ENCODE results near the gene TUBB4B.

TUBB4B gene

DNA sequence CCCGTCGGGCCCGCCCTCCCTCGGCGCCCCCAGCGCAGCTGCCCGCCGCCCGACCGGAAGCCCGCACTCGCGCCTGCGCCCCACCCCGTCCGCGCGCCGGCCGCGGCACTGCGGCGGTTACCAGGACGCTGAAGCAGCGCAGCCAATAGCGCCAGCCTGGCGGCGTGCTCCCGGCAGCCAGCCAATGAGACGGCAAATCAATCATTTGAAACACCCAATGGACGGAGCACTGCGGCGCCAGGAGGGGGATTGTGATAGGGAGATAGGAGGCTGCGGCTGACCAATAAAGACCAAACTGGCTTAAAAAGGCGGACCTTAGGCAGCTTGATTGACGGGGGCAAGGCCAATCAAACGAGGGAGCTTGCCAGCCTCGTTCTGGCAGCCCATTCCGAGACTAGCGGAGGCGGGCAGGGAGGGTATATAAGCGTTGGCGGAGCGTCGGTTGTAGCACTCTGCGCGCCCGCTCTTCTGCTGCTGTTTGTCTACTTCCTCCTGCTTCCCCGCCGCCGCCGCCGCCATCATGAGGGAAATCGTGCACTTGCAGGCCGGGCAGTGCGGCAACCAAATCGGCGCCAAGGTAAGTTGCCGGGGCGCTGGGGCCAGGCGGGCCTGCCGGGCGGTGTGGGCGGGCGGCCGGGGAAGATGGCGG is at the start of gene TUBB4B:
TUBB4B (plus strand) TSS at position 447 of the 649 bp plus-strand sequence; CDS start at position 521, 74 bp downstream.
- DNase-seq (ENCODE audit: low spot score), result peak; percentile 100

DNA sequence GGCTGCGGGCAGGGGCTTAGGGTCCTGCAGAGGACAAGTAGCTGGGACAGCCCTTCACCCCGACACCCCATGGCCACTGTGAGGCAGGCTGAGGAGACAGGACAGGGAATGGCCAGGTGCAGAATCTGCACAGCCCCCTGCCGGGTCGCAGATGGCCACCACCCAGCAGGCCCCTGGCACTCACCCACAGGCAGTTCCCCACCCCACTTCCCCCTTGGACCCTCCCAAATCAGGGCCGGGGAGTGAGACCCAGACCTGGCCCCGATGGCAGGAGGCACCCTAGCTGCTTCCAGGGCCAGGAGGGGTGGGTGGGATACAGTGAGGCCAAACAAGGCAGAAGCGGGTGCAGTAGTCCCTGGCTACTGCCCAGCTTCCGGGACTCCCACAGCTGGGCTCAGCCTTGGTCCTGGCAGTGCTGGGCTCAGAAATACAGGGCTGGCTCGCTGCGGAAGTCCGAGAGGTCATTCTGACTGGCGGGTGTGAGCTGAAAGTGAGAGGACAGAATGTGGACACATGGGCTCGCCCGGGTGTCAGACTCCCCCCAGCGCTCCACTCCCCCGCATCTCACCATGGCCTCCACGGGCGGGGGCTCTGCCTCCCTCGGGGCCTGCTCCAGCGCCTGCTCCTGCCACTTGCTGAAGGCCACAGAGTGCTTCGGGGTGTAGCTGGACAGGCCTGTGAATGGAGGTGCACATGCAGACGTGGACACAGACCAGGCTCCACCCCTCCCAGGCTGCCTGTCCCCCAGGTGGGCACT is 49.2 kb upstream of the TUBB4B start:
- DNase-seq (ENCODE audit: low spot score), result no peak

DNA sequence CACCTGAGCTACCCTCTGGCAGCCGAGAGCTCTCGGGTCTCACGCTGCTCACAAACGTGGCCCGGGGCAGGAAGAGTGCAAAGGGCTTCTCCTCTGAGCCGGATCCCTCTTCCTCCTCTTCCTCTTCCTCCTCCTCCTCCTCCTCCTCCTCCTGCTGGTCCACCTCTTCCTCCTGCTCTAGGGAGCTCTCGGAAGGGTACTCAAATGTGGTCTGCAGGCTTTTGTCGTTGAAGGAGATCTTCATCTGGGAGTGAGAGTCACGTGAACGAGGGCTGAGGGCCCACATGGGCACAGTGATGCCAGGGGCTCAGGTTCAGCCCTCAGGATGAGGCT is 48.7 kb upstream of the TUBB4B start:
- no peak for DNase-seq (ENCODE audit: low spot score)

DNA sequence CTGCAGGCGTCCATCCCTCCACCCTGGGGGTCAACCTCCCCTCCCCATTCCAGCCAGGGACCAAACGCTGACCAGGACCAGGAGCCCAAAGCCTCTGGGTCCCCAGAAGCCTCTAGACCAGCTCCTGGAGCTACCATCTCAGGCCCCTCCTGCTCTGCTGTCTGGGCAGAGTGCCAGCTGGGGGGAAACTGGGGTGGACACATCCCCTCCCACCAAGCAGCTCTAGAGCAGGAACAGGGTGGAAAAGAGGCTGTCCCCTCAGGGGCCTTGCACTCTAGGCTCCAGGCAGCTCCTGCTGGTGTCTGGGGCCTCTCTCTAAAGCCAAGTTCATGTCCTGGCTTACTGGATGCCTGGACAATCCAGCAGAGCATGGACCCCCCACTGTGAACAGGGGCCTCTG is 48.2 kb upstream of the TUBB4B start:
- DNase-seq (ENCODE audit: low spot score), result no peak

DNA sequence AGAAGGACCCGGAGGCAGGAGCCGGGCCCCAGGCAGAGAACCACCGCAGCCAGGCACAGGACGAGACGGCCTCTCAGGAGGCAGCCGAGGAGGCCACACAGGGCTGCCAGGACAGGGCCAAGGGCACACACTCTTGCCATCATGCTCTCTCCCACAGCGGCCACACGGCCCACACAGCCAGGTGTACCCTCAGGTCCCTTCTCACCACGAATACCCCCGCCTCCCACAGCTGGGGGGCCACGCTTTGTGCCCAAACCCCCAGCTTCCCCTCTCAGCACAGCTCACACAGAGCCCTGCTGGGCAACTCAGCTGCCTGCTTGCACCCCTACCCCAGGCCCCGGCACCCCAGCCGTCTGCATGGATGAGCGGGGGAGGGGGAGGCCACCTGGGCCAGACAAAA is 47.3 kb upstream of the TUBB4B start:
- DNase-seq (ENCODE audit: low spot score), result no peak

DNA sequence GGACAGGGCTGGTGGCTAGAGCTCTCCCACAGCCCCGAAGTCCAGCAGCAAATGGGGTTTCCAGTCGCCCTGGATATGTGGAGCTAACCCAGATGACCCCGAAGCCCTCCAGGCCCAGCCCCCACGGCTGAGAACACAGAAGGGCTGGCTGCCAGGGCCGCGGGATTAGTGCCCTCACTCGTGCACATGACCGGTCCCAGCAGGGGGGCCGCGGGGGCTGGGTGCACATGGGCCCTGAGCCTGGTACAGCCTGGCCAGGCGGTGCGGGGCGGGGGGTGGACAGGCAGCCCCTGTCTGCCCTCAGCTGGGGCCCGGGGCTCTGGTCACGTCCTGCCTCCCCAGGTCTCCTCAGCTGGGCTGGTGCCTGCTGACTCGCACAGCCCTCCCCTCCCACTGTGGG is 46.7 kb upstream of the TUBB4B start:
- no peak for DNase-seq (ENCODE audit: low spot score)

DNA sequence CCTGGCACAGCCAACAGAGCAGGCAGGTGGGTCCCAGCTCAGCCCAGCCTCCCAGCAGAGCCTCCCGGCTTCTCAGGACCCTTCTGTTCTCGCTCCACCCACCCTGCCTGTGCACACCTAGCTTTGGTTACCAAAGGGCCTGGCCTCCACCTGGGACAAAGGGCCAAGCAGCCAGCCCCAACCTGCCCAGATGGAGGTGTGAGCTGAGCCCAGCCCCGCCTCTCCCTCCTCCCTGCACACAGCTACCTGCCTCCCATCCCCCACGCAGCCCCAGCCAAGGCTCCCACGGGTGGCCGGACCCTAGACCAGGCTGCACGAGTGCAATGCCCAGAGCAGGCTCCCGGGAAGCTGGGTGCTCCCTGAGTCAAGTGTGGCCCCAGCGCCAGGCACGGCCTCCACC is 46.2 kb upstream of the TUBB4B start:
- no peak for DNase-seq (ENCODE audit: low spot score)

DNA sequence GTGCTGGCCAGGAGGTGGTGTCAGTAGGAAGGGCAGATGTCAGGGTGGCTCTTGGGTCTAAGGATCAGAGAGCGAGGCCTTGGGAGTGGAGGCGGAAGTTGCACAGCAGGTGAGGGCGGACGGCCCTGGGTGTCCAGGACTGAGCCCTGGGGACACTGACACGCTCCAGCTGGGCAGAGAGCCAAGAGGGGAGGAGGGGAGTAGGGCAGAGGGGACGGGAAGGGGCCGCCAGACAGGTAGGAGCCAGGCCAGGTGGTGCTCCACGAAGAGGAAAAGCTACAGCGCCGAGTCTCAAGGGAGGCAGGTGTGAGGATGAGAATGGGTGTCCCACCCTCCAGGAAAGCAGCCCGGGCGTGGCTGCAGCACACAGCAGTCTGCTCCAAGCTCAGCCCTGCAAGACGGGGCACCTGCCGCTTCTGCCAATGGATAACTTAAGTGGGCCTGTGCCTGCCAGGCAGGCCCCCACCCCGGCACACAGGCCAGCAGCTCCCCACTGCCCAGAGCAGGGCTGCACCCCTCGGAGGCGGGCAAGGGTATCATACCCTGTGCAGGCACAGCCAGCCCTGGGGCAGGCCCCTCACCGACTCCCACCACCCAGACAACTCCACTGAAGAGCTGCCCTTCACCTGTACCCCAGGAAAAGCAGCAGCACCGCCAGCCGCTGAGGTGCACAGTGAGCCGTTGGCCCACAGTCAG is 45.4 kb upstream of the TUBB4B start:
- DNase-seq (ENCODE audit: low spot score), result no peak

DNA sequence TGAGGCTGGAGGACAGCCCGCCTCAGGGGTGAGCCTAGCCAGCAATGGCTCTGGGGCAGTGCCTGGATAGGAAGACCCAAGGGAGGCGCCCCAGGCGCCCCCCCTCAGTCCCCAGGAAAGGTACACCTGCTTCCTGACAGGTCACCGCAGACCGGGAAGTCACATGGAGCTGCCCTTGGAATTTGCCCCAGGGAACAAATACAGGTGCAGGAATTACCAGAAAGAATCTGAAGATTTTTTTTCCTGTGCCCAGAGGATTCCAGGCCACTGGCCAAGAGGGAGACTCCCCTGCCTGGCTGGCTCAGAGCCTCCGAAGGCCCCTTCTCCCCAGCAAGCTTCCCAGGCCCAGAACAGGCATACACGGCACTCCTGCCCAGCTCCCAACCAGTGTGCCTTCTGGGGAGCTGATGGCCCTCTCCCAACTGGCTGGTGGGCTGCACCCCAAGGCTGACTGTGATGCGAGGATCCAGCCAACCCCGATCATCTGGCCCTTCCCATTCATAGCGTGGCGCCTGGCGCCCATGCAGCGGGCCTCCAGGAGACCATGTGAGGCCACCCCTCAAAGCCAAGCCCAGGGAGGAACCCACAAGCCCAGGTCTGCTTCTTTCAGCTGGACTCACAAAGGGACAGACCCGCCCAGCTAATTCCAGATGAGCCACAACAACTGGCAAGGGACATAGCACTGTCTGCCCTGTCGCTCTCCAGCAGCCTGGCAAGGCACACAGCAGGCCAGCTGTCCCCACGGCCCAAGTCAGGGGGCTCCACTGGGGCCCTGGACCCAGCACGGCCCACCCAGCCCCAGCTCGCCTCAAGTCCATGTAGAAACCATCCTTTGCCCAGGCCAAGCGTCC is 42.8 kb upstream of the TUBB4B start:
- DNase-seq (ENCODE audit: low spot score), result no peak

DNA sequence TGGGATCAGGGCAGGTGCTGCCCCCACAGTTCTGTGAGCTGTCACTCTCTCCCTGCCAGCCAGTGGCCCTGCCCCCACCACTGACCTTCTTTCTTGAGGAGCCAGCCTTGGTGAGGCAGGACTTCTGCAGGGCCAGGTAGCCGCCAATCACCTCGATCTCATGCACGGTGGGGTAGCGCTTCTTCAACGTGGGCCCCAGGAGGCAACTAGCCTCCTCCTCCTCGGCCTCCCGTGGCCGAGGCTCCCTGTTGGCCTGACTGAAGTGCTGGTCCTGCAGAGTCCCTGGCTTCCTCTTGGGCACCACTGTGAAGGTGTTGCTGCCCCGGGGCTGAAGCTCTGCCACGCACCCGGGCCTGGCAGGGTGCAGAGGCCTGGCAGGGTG is 42.2 kb upstream of the TUBB4B start:
- no peak for DNase-seq (ENCODE audit: low spot score)

DNA sequence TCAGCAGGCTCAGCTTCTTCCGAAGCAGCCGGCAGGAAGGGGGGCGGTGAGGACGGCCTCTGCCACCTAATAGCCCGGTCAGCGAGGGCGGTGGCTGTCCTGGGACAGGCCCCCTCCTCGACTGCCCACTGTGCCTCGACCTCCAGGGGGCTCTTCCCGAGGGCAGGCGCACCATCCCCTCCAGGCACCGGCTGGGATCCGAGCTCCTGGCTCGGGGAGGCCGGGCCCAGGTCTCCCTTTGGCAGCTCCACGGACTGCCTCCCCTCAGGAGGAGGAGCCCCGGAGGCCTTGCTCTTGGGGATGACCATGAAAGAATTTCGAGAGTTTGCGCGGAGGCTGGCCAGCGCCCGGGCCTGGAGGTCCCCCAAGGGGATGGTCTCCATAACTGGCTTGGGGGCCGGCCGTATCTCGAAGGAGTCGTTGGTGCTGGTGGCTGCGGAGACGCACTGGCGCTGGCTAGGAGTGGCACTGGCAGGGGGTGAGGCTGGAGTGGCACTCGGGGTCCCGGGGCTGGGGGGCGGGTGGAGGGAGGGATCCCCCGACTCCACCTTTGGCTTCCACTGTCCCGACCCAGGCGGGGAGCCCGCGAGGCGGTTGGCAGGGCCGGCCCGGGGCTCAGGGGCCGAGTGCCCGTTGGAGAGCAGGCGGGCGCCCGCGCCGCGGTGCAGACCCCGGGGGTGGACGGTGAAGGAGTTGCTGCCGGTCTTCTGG is 41.5 kb upstream of the TUBB4B start:
- DNase-seq (ENCODE audit: low spot score), result no peak

DNA sequence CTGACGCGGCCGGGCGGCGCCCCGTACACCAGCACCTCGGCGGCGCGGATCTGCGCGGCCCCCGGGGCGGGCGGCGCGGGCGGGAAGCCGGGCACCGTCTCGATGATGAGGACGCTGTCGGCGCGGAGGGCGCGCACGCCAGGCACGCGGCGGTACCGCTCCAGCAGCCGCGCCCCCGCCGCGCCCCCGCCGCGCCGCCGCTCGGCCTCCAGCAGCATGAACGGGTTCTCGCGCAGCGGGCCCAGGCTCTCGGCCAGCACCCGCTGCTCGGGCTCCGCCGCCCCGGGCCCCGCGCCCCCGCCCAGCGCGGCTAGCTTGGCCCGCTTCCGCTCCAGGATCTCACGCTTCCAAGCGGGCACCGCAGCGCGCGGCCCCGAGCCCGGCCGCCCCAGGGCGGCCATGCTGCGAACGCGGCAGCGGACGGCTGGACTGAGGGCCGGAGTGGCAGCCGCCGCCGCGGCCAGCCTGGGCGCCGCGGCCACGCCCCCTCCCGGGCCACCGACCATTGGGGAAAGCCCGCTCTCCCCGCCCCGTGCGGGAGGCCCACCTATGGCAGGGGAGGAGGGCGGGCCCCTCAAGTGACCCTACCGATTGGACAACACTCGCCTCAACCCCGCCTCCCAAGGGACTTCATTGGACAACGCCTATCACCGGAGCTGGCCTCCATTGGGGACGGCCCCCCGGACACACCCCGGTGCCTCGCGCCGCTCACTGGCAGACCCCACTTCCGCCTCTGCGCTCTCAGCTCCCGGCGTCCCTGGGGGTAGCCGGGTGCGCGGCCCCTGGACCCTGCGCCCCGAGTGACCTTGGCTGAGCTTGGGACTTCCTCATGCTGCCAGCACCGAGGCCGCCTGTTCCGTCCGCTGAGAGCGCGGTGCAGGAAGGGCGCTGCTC is 40.5 kb upstream of the TUBB4B start, which contains the start of gene TPRN:
TPRN (minus strand) TSS at position 431 of the 894 bp plus-strand sequence; CDS start at position 401, 30 bp downstream.
- DNase-seq (ENCODE audit: low spot score), result peak; percentile 100

DNA sequence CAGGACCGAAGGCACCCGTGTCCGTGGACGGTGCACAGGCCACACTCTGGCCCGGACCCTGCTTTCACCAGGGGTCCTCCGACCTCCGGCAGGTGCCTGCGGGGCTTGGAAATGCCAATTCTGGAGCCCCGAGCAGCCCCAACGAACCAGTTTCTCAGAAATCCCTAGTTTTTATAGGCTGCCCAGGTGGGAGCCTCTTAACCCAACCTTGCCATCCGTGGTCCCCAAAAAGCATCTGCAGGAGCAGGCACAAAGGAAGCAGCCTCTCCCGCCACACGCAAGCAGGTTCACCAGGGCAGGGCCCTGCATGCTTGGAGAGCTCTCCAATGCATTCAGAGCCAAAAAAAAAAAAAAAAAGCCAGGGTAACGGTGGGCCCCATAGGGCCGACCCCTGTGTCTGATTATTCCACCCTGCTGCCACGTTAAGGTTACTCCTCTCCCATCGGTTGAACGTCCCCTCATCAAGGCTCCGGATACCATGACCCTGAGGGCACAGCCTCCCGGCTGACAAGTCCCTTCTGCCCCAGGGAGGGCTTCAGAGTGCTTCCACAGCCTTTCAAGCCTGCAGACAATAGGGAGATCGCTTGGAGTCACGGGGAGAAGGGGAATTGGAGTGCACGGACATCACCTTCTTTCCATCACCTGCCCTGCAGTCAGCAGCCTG is 39.8 kb upstream of the TUBB4B start:
- DNase-seq (ENCODE audit: low spot score), result no peak

DNA sequence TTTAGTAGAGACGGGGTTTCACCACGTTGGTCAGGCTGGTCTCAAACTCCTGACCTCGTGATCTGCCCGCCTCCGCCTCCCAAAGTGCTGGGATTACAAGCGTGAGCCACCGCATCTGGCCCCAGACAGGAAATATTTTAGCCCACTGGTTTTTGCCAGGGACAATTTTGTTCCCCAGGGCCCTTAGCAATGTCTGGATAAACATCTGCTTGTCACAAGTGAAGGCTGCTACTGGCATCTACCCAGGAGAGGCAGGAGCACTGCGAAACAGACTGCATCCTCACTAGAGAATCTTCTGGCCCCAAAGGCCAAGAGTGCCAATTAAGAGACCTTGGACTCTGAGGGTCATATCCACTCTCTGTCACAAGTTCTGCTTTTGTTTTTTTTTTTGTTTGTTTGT is 38.1 kb upstream of the TUBB4B start:
- no peak for DNase-seq (ENCODE audit: low spot score)

DNA sequence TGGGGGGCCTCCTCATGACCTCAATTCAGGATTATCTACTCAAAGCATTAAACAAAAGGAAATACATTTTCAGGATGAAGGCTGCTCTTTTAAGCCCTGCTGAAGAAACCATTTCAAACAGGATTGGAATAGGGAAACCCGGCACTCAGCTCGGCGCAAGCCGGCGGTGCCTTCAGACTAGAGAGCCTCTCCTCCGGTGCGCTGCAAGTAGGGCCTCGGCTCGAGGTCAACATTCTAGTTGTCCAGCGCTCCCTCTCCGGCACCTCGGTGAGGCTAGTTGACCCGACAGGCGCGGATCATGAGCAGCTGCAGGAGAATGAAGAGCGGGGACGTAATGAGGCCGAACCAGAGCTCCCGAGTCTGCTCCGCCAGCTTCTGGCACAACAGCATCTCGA is 36.4 kb upstream of the TUBB4B start:
- DNase-seq (ENCODE audit: low spot score), result no peak

DNA sequence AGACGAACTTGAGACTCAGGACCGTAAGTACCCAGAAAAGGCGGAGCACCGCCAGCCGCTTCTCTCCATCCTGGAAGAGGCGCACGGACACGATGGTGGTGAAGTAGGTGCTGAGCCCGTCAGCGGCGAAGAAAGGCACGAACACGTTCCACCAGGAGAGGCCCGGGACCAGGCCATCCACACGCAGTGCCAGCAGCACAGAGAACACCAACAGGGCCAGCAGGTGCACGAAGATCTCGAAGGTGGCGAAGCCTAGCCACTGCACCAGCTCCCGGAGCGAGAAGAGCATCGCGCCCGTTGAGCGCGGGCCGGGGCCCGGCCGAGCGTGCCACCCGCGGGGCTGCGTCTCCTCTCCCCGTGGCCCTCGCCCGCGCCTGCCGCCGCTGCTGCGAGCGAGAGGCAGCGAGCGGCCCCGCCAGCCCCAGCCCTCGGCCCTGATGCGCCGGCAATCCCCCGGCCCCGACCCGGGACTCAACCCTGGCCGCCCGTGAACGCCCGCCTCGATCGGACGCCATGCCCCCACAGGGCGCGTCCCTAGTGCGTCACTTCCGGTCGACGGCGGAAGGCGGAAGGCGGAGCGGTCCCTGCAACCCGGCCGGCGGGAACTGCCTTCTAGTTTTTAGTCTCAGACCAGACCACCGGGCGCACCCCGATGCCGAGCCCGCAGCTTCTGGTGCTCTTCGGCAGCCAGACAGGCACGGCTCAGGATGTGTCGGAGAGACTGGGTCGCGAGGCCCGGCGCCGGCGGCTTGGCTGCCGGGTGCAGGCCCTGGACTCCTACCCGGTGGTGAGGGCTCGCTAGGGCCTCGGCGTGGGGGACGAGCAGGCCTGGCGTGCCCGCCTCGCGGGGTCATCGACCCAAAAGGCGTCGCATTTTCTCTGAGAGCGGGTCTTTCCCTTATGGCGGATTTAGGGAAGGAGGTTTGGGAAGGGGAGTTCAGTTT is 35.7 kb upstream of the TUBB4B start, which contains the start of the genes NDOR1 and TMEM203:
NDOR1 (plus strand) TSS at position 575 of the 944 bp plus-strand sequence; CDS start at position 653, 78 bp downstream.
TMEM203 (minus strand) TSS at position 523 of the 944 bp plus-strand sequence; CDS start at position 289, 234 bp downstream.
- peak; percentile 97 for DNase-seq (ENCODE audit: low spot score)

DNA sequence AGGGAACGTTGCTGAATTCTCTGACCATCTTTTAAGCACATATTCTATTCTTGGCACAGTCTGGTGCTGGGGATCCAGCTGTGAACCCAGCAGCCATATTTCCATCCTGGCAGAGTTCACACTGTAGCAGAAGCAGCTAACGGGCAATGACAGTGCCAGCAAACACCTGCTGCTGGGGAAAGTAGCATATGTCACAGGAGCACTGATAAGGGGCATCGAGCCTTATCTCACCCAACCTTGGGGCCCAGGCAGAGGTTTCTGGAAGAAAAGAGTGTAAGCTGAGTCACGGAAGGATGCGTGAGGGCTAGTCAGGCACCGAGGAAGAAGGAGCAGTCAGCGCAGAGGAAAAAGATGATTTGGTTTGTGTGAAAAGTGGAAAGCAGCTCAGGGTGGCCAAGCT is 34.5 kb upstream of the TUBB4B start:
- DNase-seq (ENCODE audit: low spot score), result no peak

DNA sequence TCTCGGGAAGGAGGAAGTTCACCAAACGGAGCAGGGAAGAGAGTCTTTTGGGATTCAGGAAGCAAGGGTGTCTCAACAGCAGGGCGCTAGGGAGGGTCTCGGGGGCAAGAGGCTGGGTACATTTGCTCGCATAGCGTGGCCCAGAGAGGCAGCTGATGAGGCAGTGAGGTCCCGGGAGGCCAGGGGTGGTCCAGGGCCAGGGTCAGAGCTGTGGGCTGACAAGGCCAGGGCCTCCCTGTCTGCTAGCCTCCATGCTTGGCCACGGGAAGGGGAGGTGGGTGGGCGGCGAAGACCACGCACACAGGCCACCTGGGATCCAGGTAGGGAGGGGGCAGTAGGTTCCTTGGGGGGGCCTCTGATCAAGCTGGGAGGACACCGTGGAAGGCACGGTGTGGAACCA is 29.6 kb upstream of the TUBB4B start:
- DNase-seq (ENCODE audit: low spot score), result no peak

DNA sequence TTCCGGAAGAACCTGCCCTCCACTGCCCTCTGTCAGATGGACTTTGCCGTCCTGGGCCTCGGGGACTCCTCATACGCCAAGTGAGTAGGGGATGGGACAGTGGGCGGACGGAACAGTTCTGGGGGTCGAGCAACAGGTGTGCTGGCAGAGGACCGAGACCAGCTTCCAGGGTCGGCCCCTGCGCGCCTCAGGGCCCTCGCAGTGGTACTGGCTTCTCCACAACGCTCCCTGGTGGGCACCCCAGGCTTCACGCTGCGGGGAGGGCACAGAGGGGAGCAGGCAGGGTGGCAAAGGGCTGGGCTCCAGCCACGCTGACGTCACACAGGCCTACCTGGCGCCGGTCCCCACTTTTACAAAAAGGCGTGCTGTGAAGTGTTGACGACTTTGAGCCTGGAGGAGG is 28.6 kb upstream of the TUBB4B start:
- DNase-seq (ENCODE audit: low spot score), result no peak

Data from AG08396 (cell line).